Stimulated activated CD8-positive, alpha-beta memory T cell treated with anti-CD3 and anti-CD28 coated beads, Interleukin-4, amount 100 ng/mL, for 1 hour (primary cell): ENCODE measurements around the gene GPR160.
"Not testable (repeated sequence)": the region's sequence is repeated elsewhere in the genome, so short reads cannot be mapped to it uniquely, and the experiment has no call there.

Experiments
- DNase-seq, 2 donors: peaks; one replicate each; pipeline ENCODE4 v3.0.0-alpha.2; 2020; ENCODE audit warnings: low read depth in 2 of 2, low spot score in 1 of 2

GPR160 gene

DNA sequence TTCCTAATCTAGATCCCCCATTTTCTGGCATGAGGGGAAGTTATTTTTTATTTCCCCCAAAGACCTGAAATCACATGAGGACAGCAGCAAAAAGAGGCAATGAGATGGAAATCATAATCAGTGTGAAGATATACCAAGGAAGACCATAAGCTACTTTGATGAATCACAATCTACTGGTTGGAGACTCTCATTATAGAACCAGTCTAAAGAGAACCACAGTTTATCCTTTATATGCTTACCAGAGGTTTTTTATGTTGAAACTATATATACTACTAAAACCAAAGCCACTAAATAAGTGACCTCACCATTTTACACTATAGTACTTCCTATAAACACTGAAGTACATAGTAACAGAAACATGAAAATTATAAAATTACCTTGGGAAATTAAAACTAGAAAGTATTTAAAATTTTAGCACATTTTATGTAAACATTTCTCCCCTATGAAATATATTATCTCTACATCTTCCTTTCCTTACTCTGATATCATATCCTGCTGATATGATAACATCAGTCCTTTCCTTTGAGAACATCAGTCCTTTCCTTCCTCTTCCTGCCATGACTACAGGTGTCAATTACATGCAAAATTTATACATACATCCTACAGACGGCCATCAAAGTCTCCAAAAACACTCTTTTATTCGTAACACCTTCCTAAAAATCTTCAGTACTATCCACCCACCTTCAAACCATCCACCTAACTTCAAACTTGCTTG, 71.9 kb downstream of the GPR160 start:
- no peak for DNase-seq

DNA sequence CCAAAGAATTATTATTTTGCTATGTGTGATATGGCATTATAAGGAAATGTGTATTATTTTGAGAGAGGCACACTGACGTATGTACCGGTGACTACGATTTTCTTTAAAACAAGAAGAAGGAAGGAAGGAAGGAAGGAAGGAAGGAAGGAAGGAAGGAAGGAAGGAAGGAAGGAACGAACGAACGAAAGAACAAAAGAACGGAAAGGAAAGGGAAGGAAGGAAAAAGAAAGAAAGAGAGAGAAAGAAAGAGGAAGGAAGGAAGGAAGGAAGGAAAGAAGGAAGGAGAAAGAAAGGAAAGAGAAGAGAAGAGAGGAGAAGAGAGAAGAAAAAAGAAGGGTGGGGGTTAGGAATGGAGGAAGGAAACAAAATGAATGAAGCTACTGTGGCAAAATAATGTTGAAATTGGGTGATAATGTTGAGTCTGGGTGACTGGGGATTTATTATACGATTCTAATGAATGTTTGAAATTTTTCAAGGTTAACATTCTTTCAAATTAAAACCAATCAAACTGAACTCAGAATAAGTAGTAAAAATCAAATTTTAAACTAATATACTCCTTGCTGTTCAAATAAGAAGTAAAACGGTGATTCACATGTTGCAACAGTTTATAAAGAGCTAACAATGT, 73.5 kb downstream of the GPR160 start:
- no peak for DNase-seq

DNA sequence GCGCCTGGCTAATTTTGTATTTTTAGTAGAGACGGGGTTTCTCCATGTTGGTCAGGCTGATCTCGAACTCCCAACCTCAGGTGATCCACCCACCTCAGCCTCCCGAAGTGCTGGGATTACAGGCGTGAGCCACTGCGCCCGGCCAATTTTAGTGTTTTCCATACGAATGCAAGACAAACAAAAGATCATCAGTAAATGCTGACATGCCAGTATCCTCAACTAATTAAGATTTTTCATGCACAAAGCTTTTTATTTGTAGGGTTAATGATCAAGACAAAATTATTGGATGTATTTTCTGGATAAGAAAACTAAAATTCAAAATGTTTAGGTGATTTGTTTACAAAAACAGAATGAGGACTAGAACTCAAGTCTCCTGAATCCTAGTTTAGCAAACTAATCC, 76.4 kb downstream of the GPR160 start:
- not testable (repeated sequence) for DNase-seq

DNA sequence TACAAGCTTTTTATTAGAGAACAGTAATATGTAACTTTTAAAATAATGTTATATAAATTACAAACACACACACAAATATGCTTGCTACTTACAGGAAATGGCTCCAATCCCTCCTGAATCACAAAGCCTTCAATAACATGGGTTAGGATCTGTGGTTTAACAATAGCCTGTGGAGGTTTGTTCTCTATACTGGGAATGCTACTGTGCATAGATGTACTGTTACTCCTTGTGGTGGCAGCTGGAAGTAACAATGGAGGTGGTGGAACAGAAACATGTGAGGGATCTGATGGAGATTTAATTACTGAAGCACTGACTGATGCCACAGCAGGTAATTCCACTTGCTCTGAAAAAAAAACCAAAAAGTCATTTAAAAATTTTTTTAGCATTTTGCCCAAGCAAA, 79.3 kb downstream of the GPR160 start:
- no peak for DNase-seq

DNA sequence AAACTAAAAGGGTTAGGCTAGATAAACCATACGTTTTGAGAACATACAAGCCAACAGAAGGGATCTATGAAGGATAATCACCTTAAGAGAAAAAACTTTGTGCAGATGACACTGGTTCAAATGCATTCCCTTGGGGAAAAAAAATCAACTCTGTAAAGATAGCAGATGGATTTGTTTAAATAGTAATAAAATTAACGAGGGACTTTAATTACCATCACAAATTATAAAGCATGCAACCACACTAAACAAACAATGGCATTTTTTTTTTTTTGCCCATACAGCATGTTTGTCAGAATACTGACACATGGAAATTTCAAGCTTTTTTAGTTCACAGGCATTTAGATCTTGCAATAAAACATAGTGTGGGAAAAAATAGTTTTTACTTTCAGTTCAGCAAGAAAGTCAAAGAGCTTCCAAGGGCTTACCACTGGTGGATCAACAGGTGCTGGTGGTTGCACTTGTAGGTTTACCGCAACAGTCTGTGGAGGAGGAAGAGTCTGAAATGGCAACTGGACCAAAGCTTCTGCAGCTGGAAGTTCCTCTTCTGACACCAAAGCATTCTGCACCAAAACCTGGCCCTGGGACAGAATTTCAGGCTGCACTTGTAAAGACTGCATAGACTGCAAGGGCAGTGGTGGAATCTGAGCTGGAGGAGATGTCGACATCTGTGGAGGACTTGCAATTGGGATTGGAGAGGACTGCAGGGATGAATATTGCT, 90.6 kb downstream of the GPR160 start:
- no peak for DNase-seq

DNA sequence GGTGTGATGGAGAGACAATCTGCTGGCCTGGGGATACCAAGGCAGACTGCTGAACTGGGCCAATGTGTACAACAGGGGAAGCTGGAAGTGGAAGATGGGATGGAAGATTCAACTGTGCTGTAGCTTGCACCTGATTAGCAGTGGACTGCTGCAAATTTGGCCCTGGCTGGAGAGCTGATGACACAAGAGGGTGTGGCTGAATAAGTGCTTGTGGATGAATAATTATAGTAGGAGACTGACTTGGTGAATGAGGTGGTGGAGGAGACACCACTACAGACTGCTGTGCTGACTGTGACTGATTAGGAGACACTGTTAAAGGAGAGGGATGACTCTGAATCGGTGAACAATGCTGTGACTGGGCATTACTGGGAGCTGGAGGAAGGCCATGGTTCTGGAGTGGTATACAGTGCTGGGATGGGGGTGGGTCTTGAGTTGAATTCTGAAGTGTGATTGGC, 91.2 kb downstream of the GPR160 start:
- no peak for DNase-seq

DNA sequence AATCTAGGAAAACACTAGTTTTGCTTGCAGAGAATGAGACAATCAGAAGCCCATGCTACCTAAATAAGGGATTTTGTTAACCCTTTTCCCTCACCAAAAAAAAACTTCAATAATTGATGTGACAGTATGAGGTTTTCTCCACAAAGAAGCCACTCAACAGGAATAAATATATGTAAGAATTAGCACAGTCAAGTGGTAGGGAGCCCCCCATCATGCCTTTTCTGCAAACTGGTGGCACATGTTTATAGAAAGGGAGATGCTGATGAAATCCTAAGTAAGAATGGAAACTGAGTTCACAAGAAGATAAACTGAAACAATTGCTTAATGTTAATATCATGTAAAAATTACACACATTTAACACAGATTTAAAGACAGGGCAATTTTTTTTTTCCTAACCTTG, 92.7 kb downstream of the GPR160 start:
- DNase-seq, result no peak

DNA sequence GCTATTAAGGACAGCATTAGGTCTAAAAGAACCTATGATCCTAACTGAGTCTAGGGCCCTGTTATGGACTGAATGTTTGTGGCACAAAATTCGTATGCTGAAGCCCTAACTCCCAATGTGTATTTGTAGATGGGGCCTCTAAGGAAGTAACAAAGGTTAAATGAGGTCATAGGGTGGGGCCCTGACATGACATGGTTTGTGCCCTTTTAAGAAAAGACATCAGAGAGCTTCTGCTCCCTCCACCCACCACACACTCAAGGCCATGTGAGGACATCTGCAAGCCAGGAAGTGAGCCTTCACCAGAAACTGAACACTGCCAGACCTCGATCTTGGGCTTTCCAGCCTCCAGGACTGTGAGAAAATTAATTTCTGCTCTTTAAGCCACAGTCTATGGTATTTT, 94.5 kb downstream of the GPR160 start:
- DNase-seq, result no peak
